Measurements from ENCODE around the gene PIK3C2B.

PIK3C2B gene

DNA sequence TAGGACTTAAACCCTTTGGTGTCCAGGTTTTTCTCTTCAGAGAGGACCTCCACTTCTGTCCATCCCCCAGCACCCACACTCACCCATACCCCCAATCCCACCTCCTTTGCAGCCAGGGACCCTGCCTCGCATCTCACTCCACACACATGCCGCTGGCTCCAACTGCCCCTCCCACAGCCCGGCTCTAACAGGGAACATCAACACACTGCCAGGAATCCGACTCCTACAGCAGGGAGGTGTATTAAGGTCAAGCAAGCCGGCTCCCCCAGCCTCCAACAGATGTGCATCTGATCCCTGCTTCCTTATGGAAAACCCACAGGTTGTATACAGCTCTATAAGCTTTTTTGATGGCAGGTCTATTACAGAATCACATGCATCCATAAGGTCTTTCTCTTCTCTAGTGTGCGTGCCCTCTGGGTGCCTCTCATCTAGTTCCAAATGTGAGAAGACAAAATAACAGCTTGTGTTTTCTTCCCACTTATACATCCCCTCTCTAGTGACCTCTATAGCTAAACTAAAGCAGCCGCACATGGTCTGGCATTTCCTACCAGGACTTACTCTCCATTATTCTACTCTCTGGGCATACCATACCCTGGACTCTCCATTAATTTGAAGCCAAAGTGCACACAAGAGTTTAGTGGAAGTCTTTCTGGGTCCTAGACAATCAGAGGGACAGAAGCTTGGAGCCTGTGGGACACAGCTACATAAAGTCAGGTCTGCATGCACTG, 16.3 kb downstream of the PIK3C2B start:
- no peak for DNase-seq (ENCODE audit: low spot score)

DNA sequence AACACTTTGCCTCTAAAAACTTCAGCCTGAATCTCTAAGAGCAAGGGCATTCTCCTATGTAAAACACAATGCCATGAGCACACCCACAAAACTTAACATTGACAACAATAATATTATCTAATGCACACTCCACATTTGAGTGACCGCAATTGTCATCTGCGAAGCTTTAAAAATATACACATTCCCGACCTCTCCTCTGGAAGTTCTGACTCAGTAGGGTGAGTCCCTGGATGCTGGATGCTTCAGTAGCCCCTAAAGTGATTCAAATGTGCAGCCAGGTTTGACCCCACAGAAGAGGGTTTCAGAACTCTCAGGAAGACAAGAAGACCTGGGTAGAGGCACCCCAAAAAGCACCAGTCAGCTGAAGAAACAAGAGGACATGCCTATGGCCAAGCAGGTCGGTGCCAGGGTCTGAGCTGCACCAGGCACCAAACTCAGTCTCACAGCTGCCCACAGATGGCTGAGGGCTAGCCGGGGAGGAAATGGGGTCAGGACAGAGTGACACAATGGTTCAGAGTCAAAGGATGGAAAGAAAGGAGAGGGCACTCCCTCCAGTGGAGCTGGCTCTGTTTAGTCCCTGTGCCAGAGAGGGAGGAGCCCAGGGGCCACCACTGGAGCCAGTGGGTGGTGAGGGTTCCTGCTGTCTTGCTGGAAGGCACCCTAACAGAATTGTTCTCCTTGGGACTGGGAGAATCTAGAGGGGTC, 17.4 kb downstream of the PIK3C2B start:
- no peak for DNase-seq (ENCODE audit: low spot score)

DNA sequence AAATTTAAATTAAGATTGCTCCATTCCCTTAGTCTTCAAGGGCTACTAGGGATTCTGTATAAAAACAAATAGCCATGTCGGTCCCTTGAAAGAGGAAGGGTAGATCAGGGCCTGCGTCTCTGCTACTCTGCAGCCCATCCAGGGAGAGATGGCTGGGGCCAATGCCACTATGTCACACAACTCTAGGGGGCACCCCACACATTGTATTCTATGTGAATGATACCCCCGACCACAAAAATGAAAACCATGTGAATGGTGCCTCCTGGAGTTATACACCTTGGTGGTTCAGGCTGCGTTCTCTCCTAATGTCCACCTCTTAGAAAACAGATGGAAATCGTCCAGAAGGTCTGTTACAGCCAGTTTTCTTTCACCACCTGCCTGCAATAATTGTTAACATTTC, 18.0 kb downstream of the PIK3C2B start:
- no peak for DNase-seq (ENCODE audit: low spot score)

DNA sequence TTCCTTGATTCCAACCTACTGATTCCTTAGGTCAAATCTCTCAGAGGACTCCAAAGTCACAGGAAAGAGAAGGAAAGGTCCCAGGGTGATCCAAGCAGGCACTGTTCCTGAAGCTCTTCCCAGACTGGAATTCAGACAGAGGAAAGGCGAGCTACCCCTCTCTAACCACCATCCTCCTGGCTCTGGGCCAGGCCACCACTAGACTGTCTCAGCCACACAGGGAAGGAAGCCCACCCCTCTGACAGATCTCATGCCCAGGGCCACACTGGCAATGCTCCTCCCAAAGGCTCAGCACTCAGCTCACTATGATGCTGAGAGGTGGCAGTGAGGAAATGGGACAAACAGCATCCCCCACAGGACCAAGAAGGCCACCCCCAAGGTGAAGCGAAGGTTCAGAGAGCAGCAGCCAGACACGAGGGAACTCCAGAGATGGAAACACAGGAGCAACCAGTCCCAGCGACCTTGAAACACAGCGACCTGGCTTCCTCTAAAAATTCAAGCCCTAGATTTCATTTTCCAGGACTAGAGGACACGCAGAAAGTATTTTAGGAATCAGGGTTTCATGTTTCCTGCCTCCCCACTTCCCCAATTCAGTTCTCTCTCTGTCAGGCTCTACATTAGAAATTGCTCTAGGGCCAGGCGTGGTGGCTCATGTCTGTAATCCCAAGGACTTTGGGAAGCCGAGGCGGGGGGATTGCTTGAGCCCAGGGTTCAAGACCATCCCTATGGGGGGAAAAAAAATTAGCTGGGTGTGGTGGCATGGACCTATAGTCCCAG, 18.8 kb downstream of the PIK3C2B start:
- DNase-seq (ENCODE audit: low spot score): no peak

DNA sequence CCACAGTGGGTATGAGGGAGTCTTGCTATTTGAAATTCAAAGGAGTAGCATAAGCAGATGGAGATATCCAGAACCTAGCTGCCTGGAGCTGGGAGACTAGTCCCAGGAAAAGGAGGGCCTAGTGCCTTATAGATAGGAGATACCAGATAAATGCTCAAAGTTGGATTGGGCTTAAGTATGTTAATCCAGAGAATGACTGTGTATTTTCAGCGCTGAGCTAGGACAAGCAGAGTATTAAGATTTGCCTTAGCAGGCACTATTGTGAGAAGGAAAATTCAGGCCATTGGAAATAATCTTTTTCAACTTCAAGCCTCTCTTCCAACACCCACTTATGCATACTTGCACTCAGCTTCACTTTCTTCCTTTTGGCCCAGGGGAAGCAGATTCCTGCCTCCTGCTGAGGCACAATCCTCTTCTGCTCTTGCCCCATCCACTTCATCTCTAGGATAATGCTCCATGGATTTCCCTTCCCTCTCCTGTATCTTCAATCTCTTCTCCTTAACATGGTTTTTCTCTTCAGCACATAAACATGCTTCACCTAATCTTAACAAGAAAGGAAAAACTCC, 21.1 kb downstream of the PIK3C2B start:
- no peak for DNase-seq (ENCODE audit: low spot score)

DNA sequence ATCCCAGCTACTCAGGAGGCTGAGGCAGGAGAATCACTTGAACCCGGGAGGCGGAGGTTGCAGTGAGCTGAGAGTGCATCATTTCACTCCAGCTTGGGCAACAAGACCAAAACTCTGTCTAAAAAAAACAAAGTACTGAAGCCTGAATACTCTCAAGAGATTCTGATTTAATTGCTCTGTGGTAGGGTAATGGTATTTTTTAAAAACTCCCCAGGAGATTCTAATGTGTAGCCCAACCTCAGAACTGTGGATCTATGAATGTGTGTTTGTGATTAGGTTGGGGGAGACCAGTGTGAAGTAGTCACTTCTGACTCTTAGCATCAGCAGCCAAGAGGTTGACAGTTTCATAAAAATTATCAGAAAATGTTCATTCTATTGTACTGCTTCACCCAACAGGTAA, 21.9 kb downstream of the PIK3C2B start:
- no peak for DNase-seq (ENCODE audit: low spot score)

DNA sequence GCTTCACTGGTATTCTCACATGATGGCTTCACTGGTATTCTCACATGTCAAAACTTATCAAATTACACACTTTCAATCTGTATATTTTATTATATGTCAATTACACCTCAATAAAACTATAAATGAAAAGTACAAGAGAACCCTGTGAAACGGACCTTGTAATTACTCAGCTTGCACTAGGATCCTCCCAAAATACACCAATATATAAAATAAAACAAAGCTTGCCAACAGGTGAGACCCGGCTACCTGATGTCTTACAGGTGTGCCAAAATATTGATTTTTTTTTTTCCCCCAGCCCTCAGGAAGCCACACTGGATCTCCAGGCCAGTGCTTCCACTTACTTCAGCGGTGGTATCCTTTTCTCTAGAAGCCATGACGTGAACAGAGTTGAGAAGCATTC, 22.9 kb downstream of the PIK3C2B start:
- no peak for DNase-seq (ENCODE audit: low spot score)

DNA sequence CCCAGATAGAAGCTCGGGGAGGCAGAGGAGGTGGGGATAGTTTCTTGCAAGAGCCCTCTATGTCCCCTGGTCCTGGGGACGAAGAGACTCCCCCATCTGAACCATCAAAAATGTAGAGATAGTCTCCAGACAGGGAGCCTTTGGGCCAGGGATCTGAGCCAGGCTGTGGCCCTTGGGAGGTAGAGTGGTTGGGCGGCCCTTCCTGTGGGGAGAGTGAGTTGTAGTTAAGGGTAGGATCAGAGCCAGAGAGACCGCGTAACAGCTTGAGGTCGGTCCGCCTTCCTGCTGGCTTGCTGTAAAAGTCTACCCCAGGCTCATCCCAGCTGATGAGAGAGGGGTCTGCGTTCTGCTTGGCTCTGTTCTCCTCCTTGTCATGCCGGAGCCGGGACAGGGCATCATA, 25.3 kb downstream of the PIK3C2B start:
- DNase-seq (ENCODE audit: low spot score): no peak

DNA sequence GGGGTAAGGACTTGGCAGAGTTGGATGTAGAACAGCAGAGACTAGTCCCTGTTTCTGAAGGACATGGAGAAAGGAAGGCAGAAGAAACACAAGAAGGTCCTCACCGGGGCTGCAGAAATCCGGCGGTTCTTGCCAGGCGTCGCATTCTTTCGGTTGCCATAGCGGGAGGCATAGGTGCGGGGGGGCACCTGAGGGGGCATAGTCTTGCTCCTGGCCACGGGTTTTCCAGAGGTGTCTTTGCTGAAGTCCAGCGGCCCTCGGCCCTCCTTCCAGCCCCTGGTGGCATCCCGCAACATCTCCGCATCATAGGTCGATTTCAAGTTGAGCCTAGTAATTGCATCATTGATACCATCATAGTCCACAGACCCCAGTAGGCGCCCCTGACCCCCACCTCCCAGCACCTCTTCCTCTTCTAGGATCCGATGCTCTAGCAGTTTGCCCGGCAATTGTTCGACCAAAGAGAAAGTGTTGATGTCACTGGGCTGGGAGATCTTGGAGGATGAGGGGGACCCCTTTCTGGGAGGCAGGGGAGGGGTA, 25.8 kb downstream of the PIK3C2B start:
- no peak for DNase-seq (ENCODE audit: low spot score)

DNA sequence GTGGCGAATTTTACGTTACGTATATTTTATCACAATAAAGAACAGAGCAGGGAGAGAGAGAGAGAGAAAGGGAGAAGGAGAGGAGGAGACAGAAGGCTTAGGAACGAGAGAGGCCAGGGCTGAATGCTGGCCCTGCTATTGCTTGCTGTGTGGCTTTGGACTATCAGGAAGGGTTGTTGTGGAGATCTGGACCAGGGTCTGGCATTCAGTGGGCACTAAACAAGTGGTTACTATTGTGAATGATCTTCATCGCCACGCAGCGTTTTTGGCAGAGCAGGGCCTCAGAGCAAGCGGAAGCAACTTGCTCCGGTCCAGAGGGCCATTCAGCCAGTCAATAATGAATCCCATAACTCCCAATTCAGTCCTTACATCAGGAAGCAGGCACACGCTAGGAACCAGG, 26.4 kb downstream of the PIK3C2B start:
- DNase-seq (ENCODE audit: low spot score): no peak

DNA sequence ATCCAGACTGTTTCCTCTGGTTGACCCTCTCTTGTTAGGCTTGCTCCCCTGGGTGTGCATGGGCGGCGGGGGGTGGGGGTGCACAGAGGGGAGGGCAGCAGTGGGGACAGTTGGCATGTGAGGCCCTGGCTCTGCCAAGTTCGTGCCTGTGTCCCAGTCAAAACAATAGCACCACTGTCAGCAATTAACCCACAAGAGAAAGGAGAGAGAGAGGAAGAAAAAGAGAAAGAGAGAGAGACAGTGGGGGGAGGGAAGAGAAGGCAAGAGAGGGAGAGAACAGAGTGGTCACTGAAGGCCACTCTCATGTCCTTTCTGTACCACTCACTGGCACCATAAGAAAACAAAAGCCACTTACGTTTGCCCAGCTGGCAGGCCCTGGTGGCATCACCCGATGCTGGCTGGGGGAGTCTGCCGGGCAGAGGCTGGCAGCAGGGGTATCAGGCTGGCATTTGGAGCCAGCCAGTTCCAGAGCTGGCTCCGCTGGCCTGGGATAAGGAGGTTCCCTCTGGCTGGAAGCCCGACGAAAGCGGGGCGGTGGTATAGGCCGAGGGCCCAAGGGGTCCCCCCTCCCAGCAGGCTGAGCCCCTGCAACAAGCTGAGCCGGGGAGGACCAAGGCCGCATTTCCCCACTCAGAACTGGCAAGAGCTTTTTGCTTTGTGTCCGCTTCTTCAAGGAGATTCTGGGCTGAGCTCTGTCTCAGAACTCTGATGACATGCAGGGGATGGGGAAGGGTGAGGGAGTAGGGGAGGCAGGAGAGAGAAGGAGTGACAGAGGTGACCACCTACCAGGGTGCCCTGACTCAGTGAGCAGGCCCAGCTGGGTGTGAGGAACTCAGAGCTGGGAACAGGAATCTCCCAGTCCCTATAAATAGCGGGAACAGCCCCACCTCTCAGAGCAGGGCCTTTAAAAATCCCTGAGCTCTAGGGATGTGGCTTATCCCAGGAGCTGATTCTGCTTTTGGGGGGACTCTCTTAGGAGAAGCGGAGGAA, 27.9 kb downstream of the PIK3C2B start:
- no peak for DNase-seq (ENCODE audit: low spot score)

DNA sequence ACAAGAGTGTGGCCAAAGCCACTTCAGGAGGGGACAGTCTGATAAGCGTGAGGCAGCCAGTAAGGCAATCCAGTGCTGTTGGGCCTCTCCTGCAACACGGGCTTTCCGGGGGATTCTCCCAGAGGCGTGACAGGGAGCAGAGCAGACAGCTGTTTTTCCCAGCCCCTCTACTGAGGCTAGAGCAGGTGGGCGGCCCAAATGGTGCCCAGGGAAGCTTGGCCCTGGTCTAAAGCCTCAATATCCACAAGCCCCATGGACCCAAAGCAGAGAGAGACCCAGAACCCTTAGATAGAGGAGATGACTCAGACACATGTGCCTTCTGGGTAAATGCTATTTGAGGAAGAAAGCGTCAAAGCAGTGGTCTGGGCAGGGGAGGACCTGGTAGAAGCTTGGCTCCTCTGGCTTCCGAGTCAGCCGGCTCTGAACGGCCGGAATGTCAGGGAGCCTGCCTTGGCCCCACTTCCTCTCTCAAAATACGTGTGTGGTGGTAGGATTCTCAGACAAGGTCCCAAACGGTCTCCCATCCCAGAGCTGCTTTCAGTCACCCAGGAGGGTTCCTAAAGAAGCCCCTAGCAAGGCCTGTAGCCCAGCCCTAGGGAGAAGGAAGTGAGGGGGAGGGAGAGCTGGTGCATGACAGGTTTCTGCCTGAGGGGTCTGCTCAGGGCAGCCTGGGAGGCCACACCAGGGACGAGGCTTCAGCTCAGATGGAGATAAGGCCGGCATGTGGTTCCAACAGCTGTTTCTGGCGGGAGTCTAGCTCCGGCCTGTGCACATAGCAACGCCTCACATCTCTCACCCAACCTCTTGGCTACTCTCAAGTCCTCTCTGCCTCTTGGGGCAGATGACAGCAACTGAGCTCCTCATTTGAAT, 28.8 kb downstream of the PIK3C2B start:
- DNase-seq (ENCODE audit: low spot score): no peak

DNA sequence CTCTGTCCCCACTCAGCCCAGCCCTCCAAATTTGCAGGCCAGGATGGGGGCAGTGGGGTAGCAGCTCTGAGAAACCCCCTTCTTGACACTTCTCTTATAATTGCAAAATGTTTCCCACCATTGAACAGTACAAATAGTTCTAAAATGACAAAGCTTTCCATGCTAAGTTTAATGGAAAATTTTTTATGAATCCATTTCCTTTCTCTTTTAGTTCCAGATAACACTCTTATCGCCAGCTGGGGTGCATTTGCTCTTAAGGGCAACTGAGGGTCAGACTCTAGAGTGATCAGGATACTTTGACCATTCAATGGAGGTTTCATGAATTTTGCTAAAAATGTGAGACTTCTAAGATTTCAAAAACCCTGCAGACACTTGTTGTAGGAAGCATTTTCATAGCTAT, 29.9 kb downstream of the PIK3C2B start:
- no peak for DNase-seq (ENCODE audit: low spot score)

DNA sequence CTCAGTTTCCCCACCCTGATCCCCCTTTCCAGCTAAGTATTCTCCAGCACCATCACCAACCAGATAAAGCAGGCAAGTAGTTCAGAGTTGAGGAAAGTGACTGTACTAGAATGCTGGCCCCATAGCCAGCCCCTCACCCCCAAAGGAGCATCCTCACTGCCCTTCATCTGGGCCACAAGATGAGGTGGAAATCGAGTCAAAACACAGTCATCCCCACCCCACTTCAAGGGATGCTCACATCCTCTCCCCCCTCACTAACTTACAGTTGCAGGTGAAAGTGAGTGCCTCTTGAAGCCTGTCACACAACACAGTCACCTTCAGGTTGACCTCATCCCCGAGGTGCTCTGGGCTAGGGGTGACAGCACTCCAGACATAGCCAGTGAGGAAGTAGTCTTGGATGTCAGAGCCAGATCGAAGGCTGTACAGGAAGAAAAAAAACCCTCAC, 30.4 kb downstream of the PIK3C2B start:
- no peak for DNase-seq (ENCODE audit: low spot score)

DNA sequence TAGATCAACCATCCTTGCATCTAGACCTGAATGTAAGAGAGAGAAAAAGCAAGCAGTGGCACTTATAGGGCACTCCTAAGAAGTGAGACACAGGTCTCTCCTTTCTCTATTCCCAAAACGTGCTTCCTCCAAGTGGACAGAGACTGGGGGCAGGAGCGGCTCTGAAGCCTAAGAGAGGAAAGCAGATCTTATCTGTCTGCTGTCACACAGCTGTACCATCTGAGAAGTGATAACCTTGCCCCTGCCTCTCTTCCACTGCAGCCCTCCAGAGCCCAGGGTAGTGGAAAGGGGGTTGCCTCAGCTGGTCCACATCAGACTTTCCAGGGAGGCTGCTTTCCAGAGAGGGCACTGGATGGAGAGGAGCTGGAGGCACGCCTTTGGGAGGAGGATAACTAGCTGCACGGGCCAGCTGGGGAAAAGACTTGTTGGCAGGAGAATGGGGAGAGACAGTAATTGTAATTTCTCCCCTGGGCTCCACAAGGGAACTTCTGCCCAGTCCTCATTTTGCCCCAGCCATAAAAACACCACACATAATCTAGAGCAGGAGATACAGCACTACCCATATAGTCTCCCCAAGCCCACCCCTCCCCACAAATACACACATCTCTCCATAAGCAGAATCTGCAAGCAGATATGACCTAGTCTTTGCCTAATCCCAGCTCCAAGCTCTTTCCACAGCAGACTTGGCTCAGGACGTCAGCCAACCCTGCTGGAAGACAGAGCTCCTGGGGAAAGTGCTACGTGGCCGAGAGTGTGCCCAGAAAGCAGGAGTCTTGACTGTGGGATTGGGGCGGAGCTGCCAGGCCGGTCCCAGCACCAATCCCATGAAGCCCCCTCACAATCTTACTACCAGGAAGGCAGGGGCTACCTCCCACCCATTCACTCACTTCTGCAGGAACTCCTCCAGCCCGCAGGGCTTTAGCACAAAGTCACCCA, 31.2 kb downstream of the PIK3C2B start:
- no peak for DNase-seq (ENCODE audit: low spot score)

DNA sequence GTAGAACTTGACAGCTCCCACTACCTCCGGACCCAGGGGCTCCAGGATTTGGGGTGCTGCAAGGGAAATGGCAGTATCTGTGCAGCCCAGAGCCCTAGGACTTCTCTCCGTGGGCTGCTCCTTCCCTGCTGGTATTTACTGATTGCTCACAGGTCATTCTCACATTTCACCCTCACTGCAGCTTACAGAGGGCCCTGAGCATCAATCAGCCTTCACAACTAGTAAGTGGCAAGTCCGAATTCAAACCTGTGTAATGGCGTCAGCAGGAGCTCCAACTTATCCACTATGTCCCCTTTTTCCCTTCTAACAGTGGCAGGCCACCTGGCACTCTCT, 32.4 kb downstream of the PIK3C2B start:
- DNase-seq (ENCODE audit: low spot score): no peak

DNA sequence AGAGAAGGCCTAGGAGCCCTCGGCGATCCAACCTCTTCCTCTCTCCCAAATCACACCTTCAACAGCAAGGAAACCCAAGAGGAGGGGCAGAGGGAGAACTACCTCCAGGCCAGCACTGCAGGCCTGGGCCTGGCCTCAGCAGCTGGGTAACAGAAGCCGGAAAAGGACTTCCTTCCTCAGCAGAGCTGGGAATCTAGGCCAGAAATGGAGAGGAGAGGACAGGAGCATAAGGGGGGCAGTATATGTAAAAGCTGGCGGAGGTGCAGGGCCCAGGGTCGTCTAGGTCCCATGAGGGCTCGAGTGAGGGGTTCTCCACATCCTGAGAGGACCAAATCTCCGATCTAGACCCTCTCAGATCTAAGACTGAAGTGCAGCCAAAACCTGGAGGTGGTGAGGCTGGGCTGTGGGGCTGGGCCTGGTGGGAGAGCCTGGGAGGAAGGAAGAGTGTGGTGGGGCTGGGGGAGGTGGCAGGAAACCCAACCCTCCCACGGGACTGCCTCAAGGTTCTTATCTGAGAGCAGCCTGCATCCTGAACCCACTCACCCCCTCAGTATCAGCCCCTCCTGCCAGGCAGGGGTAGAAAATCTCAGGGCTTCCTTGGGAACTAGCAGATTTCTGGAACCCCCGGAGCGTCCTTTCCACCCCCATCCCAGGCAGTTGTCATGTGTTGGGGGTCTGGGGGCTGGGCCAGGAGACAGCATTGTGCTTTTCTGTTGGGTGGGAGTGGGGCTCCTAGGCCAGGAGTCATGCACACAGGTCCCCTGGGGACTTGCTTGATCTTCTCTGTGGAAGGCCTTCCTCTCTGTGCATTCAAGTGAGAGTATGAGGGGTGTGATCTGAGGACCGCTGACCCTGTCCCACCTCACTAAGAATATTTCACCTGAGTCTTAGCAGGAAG, 33.0 kb downstream of the PIK3C2B start:
- peak; percentile 84 for DNase-seq (ENCODE audit: low spot score)

DNA sequence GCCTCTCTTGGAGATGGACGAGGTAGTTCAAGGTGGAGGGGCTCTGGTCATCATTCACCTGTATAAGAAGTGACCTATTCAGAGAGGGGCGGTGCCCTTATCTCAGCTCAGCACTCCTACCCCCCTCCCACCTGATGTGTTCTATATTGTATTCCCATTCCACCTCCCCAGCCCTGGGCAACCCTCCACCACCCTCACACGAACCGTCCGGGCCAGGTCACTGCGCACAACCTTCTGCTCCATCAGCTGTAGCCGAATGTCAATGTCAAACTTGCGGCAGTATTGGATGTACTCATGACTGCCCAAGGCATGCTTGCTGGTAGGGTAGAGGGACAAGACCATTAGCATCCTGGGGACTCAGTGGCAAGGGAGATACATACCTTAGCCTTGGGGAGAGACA, 34.3 kb downstream of the PIK3C2B start:
- no peak for DNase-seq (ENCODE audit: low spot score)
